Pulmonary artery endothelial cell (primary cell): ENCODE data around the gene SEMA3G. TPM values are rescaled to one million over a fixed set of nuclear protein-coding genes. Genes with fewer than 3 reads are reported as not detected.

Experiments used
- DNase-seq: peaks from one replicate; pipeline ENCODE4 v3.0.0-alpha.2; 2011; ENCODE audit warnings: low read depth, low spot score
- total RNA-seq: library from RNA; depleted of rRNA; stranded (reverse); fragments of >200 nt; gene quantifications from 2 replicates; pipeline ENCODE4 v1.2.3, GENCODE V29; 2014

The SEMA3G gene
- total RNA-seq, 1 donor from 2014 or later, result 6.4 TPM

DNA sequence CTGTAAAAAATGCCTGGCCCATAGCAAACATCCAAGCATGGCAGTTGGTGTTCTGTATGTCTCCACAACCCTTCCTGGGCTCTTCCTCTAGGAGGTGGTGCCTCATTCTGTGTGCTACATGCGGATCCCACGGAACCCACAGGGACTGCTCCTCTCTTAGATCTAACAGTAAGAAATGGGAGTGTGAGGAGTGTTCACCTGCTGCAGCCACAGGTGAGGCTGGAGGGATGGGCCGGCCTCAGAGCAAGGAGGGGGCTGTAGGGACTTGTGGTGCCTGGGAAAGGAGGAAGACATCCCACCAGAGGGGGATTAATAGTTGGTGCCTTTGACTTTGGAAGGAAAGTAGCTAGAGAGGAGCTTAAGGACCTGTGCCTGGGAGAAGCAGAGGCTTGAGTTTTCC lies 22.2 kb downstream of the SEMA3G start:
- no peak for DNase-seq

DNA sequence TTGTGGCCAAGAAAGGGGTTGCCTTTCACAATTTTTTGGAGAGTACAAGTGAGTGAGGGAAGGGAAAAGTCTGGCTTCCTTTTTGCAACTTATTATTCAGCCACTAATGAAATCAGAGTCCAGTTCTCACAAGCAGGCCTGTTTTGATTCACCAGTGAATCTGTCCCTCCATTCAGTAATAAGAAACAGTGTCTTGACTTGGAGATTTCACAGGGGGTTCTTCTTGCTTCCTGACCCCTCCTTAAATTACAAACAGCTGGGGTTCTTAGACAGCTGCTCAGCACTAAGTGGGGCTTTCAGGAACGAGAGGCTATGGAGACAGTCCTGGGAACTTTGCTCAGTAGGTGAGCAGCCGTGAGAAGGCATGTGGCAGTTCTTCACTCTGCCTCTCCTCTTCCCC lies 24.5 kb downstream of the SEMA3G start:
- DNase-seq, result no peak

DNA sequence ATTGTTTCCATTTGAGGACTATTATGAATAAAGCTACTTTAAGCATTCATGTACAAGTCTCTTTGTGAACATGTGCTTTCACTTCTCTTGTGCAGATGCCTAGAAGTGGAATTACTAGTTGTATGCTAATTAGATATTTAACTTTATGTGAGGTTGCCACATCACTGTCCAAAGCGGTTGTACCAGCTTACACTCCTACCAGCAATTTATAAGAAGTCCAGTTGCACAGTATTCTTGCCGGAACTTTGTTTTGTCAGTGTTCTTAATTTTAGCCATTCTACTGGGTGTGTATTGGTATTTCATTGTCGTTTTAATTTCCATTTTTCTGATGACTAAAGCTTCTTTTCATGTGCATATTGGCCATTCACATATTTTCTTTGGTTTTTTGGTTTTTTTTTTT lies 29.1 kb downstream of the SEMA3G start:
- DNase-seq, result no peak

DNA sequence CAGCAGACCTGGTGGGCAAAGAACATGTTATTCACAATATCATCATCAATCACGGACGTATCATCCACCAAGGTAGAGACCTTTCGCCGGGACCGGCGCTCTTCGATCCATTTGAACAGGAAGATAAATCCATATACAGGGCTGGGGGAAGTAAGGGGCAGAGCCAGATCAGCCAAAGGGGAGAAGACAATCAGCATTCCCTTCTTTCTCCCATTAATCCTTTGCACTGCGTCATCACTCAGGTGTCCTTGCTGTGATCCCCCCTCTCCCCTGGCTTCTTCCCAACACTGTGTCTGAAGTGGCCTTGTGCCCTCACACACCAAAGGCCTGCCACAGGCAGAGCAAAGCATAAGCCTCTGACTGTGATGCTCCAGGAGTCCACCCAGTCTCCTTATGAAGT lies 36.4 kb downstream of the SEMA3G start:
- no peak for DNase-seq

DNA sequence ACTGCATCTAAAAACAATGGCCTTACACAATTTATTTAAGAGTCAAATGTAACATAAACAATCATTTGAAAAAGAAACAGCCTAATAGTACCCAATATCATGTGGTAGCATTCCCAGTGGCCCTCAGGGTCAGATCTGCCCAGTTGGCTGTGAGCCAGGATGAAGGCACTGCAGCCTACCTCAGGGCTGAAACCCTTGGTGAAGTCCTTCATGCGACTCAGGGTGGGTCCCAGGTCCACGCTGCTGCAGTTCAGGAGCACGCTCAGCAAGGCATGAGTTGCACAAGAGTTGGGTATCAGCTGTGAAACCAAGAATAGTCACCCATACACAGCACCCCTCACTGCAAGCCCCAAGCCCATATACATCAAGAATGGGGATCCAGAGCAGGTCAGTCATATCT lies 37.1 kb downstream of the SEMA3G start:
- DNase-seq, result no peak

DNA sequence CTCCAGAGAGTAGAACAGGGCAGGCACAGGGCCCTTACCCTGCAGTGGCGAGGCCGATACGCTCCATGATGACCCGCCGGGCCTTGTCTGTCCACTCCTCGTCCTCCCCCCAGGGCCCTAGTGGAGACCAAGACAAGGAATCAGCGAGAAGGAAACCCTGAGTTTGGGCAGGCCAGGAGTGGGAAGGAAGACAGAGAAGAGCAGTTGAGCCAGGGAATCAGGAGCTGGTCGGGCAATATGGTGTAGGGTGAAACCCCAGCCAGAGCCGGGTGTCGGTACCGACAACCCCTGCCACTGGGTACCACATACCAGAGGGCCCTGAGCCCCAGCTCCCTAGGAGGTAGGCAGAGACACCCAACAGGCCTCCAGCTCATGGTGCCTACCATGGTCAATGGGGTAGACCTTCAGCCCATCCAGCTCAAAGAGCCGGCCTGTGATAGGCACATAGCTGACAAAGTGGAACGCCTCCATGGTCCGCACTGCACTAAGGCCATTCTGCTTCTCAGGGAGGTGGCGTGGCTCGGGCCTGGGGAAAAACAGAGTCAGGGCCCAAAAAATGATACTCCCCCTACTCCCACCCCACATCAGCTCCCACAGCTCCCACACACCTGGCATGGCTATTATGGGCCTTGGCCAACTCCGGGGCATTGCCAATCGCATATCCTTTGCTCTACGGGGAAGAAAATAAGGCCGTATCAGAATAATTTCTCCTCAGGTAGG lies 38.0 kb downstream of the SEMA3G start:
- DNase-seq, result no peak

DNA sequence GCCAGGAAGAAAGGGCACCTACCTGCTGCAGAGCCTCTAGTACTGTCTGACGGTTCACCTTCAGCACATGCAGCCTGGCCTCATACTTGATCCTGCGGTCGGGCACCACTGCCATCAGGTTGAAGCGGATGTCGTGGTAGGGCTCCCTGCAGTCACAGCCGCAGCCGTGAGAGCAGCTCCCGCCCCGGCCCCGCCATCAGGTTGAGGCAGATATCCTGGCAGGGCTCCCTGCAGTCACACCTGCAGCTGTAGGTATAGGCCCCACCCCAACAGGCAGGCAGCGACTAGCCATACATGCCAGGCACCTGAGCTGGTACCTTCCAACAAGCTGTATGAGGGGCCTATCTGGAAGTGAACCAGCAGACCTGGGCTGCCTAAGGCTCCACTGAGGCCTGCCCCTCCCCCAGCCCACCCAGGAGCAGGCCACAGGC lies 38.7 kb downstream of the SEMA3G start:
- no peak for DNase-seq

DNA sequence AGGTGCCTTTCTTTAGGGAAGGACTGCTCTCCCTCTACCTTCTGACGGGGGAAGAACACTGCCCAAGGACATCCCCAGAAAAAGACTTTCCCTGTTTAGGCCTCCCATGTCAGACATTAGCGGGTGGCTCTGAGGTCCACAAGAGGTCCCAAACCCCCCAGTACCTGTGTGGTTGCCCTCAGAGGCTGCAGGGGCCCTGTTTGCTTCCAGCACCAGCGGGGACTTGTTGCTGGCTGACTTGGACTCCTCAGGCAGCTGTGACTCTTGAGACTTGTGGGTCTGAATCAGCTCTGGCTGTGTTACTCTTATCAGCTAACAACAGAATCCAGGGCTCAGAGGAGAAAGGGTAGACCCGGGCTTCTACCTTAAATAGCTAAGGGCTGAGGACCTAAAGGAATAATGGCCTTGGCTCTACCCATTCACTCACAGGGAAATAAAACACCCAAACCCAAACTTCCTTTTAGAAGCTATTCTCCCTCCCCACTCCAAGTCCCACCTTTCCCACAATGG lies 39.2 kb downstream of the SEMA3G start:
- no peak for DNase-seq

DNA sequence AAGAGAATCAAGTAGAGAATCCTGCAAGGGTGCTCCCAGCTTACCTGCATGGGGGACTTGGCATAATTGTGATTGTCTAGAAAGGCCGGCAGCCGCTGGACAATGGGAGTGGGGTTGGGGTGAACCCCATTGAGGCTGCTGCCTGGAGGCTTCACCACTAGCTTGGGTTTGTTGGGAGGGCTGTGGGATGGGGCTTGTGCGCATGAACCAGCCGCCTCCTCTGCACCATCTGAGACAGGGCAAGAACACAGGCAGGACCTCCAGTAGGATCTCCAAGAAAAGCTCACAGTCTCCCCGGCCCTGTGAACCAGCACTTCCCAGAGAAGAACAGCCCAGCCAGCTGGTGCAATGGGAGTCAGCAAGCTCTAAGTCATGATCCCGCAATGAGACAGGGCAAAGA lies 39.8 kb downstream of the SEMA3G start:
- DNase-seq, result no peak

DNA sequence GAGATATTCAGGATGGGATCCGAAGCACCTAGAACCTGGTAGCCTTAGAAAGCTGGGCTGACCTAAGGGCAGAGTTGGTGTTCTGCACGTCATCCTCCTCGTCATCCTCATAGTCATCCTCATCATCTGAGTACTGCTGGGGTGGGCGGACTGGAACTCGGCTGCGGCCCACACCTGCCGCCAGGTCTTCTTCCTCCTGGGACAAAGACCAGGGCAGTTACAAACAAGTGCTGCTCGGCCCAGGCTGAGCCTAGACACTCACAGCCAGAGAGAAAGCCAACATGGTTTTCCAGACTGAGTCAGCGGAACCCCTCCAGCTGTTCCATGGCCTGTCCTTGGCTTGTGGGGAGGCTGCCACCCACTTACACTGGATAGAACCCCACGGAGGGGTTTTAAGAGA lies 40.5 kb downstream of the SEMA3G start:
- no peak for DNase-seq

DNA sequence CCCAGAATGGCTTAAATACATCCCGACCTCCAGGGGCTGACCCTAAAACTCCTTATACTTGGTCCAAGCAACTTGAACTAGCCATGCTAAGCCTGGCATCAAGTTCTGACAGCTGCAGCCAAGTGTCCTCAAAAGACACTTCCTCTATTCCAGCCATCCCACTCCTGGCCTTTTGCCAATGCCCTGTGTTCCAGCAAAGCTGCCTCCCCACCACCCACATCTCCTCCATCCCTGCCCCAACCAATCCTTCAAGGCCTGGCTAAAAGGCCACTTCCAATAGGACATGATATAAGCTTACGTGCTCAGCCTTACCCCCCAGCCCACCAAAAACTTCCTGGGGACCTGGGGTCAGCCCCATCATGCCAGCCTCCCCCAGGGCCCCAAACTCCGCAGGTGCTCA lies 40.9 kb downstream of the SEMA3G start:
- no peak for DNase-seq

DNA sequence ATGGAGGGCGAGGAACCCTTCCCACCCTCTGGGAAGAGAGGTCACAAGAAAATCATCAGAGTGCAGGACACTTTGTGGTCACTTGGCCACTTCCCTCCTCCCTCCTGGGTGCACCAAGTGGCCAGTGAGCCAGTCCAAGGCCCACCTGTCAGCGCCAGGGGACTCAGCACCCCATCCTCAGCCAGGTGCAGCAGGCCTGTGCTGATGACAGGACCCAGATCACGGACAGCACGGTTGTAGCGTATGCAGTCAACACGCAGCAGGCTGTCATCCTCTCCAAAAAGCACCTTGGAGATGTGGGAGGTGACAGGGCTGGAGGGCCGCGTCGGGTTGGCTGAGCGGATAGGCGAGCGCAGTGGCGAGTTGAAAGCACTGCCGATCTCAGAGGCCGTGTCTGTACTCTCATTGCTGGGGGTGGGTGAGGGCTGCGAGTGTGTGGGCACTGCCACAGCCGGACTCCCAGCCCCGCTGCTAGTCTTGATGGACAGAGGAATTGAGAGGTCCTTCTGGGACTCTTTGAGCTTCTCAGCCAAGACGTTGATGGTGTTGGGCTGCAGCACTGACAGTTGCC lies 41.5 kb downstream of the SEMA3G start:
- no peak for DNase-seq

DNA sequence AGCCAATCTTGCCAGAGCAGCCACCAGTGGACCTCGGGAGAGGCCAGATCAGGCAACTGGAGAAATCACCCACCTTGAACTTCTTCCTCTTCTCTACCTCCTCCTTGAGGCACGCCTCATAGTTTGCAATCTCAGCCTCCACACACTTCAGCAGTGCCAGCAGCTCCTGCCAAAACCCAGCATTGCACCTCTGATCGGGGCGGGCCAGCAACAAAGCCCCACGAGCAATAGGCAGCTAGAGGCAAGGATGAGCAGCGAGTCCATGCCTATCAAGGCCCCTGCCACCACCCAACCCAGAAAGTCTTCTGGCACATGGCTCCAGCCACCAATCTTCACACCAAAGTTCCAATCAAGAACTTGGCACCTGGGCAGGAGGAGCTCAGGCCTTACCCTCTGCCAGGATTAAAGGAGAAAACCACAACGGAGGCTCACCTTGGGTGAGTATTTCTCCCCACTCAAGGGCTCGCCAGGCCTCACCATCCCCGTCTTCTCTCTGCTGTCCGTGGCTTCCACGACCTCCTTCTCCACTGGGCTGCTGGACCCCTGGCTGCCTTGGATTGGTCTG lies 42.1 kb downstream of the SEMA3G start:
- no peak for DNase-seq

DNA sequence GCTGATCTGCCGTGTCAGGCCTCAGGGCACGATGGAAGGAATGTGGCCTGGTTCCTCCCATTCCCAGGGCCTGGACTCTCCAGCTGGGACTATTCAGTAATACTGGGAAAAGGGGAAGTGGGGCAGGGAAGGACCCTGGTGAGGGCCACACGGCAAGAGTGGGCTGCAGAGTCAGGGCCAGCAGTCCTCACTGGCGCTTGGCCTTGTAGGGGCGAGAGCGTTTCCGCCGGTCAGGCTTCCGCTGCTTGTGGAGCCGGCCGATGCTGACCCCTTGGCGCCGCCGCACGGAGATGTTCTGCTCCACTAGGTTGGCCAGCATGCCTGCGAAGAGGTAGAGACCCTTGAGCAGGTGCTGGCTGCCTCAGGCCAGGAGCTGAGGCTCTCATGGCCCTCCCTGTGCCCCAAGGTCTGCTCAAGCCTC lies 42.8 kb downstream of the SEMA3G start:
- no peak for DNase-seq

DNA sequence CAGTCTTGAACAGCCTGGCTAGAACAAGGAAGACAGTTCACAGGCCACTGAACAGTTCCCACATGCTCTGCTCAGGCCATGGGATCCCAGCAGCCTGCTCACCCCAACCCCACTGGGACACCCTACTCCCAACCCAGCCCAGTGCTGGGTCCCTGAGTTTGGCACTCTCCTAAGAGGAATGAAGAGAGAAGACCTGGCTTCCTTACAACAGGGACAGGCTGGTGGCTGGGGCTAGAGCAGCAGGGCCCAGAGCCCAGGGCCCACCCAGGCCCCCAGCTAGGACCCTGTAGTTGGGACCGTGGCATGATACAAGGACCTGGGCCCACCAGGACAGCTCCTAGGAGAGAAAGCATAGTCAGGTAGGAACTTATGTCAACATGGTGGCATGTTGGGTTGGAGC lies 43.4 kb downstream of the SEMA3G start:
- DNase-seq, result no peak

DNA sequence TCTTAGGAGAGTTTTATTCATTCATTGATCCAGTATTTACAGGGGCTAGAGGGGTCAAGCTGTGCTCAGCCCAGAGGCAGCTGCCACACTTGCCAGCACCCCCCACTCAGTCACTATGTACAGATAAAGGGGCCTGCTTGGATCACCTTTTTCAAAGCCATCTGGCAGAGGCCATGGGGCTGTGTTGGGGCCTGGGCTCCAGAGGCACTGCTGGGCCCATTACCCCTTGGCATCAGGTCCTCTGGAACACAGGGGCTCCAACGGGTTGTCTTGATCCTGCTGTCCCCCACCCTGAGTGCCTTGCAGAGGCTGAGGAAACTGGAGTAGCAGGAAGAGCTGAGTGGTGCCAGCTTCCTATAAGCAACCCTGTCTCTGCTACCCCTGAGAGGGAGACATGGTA lies 43.9 kb downstream of the SEMA3G start:
- DNase-seq, result no peak

DNA sequence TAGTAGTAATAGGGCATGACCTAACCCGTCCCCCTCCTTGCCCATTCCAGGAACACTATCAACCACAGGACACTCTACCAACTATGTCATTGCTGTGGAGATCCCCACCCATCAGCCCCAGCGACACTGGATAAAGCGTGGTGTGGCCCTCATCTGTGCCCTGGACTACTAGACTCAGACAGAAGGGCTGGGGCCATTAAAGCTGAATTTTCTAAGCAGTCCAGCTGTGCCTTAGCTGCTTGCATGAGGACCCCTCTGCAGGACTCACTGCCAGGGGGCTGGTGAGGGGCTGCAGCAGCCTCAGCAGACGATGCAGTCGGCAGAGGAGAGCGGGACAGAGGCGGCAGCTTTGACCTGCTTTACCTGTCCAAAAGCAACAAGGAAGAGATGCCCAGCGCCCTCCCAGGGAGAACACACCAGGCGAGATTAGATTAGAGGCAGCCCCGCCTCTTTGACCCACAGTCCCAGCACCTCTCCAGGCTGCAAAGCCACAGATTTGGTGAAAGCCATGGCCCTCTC lies 44.6 kb downstream of the SEMA3G start:
- no peak for DNase-seq

DNA sequence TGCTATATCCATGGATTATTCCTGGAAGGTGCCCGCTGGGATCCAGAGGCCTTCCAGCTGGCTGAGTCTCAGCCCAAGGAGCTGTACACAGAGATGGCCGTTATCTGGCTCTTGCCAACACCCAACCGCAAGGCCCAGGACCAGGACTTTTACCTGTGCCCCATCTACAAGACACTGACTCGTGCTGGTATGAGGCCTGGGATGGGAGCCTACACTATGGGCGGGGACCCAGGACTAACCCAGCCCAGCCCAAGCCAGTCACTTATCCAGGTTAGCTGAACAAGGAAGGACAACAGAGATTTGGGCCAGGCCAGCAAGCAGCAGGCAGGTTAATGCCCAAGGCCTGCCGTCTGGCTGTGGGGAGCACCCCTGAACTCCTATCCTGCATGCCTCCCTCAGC lies 45.3 kb downstream of the SEMA3G start:
- no peak for DNase-seq

DNA sequence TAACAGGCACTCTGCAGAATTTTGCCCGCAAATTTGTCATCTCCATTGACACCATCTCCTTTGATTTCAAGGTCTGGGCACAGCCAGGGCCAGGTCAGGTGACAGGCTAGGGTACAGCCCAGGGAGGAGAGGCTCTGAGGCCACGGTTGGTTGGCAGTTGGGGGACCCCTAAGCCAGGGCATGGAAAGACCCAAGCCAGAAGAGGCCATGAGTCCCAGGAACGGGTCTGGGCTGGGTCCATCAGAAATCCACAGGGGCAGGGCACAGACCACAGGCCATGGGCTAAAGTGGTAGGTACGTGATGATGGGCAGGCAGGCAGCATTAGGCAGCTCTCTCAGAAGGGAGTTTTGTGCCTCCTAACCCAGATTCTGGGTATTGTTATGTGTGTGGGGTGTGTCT lies 45.8 kb downstream of the SEMA3G start:
- no peak for DNase-seq

DNA sequence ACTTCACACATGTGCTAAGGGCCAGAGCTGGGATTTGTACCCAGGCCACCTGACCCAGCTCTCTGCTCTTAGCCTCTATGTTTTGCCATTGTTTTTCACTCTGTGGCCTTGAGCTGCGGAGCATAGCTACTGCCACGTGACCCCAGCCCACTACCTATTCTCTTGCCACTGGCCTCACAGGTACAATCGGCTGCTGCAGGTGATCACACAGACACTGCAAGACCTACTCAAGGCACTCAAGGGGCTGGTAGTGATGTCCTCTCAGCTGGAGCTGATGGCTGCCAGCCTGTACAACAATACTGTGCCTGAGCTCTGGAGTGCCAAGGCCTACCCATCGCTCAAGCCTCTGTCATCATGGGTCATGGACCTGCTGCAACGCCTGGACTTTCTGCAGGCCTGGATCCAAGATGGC lies 46.2 kb downstream of the SEMA3G start:
- no peak for DNase-seq

DNA sequence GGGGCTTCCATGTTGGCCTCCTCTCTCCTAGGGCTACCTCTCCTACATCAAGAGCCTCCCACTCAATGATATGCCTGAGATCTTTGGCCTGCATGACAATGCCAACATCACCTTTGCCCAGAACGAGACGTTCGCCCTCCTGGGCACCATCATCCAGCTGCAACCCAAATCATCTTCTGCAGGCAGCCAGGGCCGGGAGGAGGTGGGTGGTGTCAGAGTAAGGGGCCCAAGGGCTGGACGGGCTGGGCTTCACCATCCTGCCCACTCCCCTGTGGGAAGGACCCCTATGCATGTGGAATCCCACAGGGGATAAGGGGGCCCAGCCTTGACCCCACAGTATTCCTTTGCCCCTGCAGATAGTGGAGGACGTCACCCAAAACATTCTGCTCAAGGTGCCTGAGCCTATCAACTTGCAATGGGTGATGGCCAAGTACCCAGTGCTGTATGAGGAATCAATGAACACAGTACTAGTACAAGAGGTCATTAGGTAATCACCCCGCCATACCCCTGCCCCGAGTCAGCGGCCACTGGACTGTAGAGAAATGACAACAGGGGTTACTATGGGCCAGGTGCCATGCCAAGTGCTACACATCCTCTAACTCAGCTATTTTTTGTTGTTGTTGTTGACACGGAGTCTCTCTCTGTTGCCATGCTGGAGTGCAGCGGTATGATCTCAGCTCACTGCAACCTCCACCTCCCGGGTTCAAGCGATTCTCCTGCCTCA lies 47.1 kb downstream of the SEMA3G start:
- no peak for DNase-seq
